Sigmoid colon (tissue), 4 donors: ENCODE results near the gene TMC1.

Experiments used
- POLR2AphosphoS5 ChIP-seq, 4 donors: sonication (generic); formaldehyde crosslinking; IDR thresholded peaks; one replicate each; pipeline ENCODE4 v1.6.1; 2017; ENCODE audit warnings: antibody characterized with exemption in 4 of 4
- TF ChIP-seq, protein P1 (sequence below), 4 experiments: fragments of 450-650 bp in 3 of 4; fragments of 200-600 bp in 1 of 4; IDR thresholded peaks; one replicate each; pipeline ENCODE4 v1.5.1; 2016 to 2019; ENCODE audit warnings: antibody characterized with exemption in 4 of 4, mild to moderate bottlenecking in 3 of 4, moderate library complexity in 2 of 4

DNA sequence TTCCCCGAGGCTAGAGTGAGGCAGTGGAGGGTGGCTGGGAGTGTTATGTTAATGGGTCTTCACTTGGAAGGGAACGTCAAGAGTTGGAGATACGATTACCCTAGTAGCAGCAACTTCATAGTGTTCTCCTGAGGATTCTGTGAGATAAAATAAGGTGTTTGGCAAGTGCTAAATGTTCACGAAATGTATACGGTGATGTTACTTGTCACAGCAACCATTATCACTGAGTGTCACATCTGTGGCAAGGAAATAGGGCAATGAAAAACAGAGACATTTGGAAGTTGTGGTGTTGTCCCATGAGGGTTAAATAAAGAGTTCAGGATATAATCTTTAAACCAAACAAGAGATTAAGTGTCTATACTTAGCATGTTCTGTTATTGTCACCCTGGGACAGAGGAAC, 248.1 kb downstream of the TMC1 start:
- TF ChIP-seq, protein P1, sequence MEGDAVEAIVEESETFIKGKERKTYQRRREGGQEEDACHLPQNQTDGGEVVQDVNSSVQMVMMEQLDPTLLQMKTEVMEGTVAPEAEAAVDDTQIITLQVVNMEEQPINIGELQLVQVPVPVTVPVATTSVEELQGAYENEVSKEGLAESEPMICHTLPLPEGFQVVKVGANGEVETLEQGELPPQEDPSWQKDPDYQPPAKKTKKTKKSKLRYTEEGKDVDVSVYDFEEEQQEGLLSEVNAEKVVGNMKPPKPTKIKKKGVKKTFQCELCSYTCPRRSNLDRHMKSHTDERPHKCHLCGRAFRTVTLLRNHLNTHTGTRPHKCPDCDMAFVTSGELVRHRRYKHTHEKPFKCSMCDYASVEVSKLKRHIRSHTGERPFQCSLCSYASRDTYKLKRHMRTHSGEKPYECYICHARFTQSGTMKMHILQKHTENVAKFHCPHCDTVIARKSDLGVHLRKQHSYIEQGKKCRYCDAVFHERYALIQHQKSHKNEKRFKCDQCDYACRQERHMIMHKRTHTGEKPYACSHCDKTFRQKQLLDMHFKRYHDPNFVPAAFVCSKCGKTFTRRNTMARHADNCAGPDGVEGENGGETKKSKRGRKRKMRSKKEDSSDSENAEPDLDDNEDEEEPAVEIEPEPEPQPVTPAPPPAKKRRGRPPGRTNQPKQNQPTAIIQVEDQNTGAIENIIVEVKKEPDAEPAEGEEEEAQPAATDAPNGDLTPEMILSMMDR (IDR thresholded peaks at IDR 0.05) = no peak
- no peak for TF ChIP-seq POLR2AphosphoS5 (IDR thresholded peaks at IDR 0.05)
